SK-N-DZ (cell line): ENCODE results near the gene FLNA.
"Not testable (repeated sequence)": the region's sequence is repeated elsewhere in the genome, so short reads cannot be mapped to it uniquely, and the experiment has no call there.

Source experiments
- DNase-seq: peaks from one replicate; pipeline ENCODE4 v3.0.0-alpha.2; 2015; ENCODE audit warnings: low spot score
- small RNA-seq, 2 experiments: library from RNA; depleted of rRNA; stranded (forward); fragments of <200 nt; gene quantifications; one replicate each; pipeline ENCODE3, GENCODE V24; 2014

FLNA gene

DNA sequence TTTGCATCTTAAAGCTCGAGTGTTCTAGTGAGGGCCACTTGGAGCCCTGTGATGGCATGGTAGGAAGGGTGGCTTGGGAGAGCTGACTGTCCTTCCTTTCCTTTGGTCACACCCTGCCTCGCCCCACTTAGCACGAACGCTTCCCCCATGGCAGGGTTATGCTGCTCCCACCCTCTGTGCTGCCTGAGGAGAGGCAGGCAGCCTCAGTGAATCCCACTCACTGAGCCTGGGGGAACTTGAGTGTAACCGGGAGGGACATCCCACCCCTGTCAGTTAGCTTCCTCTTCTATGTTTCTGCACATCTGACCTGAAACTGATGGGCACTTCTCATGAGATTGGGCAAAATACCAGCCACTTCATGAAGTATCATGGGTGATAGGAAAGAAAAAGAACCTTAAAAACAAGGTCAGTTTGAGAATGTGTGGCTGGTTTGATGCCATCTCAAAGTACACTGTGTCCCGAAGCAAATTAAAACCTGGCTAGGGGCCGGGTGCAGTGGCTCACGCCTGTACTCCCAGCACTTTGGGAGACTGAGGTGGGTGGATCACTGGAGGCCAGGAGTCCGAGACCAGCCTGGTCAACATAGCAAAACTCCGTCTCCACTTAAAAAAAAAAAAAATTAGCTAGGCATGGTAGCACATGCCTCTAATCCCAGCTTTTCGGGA is 68.8 kb downstream of the FLNA start:
- DNase-seq = no peak

DNA sequence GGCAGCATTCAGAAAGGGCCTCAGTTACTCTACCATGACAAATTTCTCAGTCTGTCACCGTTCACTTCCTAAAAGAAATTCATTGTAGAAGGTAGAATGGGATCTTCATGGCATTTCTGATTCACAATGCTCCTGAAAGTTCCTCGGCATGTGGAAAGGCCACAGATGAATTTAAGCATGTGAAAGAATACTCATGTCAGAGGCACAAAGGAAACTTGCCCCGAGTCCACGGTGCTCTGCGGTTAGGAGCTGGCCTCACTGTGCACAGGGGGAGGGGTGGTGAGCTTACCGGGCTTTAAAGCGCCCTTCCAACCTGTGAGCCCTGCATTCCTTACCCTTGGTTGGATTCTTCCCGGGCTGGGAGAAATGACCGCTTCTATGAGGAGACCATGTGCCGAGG is 69.6 kb downstream of the FLNA start:
- DNase-seq = no peak

DNA sequence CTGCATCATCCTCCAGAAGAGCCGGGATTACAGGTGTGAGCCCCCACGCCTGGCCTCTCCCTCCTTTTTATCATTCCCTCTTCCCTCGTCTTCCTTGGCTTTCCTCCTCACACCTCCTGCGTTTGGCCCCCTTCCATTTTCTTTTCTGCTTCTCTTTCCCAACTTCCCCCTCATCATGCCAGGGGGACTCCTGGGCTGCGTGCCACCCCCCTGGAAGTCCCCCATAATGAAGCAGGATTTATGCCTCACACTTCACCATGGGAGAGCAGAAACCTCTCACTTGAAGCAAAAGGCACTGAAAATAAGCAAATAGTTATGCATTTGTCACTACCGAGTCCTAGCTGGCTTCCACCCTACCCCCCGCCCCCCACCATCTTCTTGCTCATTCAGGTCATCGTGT is 71.0 kb downstream of the FLNA start:
- DNase-seq = no peak

DNA sequence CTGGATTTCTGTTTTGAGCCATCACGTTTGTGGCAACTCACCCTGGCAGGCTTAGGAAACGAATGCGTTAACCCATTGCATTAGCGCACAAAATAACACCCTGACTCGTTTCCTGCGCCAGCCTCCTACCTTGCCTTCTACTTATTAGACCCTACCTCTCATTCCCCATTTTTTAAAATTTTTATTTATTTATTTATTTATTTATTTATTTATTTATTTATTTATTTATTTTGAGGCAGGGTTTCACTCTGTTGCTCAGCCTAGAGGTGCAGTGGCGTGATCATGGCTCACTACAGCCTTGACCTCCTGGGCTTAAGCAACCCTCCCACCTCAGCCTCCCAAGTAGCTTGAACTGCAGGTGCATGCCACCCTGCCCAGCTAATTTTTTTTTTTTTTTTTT is 71.4 kb downstream of the FLNA start:
- not testable (repeated sequence) for DNase-seq

DNA sequence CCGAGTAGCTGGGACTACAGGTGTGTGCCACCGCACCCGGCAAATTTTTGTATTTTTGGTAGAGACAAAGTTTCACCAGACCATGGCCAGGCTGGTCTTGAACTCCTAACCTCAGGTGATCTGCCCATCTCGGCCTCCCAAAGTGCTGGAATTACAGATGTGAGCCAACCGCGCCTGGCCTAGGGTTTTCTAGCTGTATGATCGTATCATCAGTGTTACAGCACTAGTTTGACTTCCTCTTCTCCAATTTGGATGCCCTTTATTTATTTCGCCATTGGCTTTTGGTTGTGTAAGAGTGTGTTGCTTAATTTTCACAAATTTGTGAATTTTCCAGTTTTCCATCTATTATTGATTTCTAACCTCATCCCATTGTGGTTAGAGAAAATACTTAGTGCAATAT is 73.6 kb downstream of the FLNA start:
- no peak for DNase-seq

Small RNAs within 50 kb of the gene (small RNA-seq; reads per million reads assigned to genes)
- gene SNORA70 = 0 reads per million in 2 experiments
